PC-3 (cell line): ENCODE results near the gene CA6. TPM values are rescaled to one million over a fixed set of nuclear protein-coding genes. Genes with fewer than 3 reads are reported as not detected.

Experiments used
- ATAC-seq: fragments of 200-7000 bp; cut with Tn5 transposase; 2 replicates; pipeline ENCODE4 v1.9.1; 2020; ENCODE audit warnings: mild to moderate bottlenecking, moderate library complexity
- BruUV-seq: library from RNA; stranded (reverse); fragments of 400-500 nt; replicated peaks from 2 replicates; lab custom pipeline; 2021; lab: Mats Ljungman, UMichigan
- CTCF ChIA-PET: fragments of 300-600 bp; sonication (Branson Sonifier 250); formaldehyde crosslinking; loops from one replicate; lab custom pipeline; 2022; ENCODE audit warnings: antibody characterized with exemption; lab: Charles Lee
- POLR2A ChIA-PET: fragments of 300-600 bp; sonication (Branson Sonifier 250); formaldehyde crosslinking; loops from one replicate; lab custom pipeline; 2022; ENCODE audit warnings: antibody characterized with exemption; ENCODE audit not compliant: unreplicated experiment; lab: Charles Lee
- DNase-seq: peaks from one replicate; pipeline ENCODE4 v3.0.0-alpha.2; 2015
- H2AFZ ChIP-seq: fragments of 300-600 bp; sonication (generic); 2 replicates; pipeline ENCODE4 v1.6.0; 2016; ENCODE audit warnings: antibody characterized with exemption, low read length
- H3F3A ChIP-seq: fragments of 300-600 bp; sonication (generic); one replicate; pipeline ENCODE4 v1.6.0; 2017; ENCODE audit warnings: antibody characterized with exemption, low read length, control low read depth, mild to moderate bottlenecking; ENCODE audit not compliant: unreplicated experiment
- H3K27ac ChIP-seq: fragments of 300-600 bp; sonication (generic); 2 replicates; pipeline ENCODE4 v1.5.1; 2016; ENCODE audit warnings: mild to moderate bottlenecking, low read length
- H3K27me3 ChIP-seq: fragments of 300-600 bp; sonication (generic); 2 replicates; pipeline ENCODE4 v1.6.1; 2016; ENCODE audit warnings: low read length, mixed read lengths
- H3K36me3 ChIP-seq: fragments of 300-600 bp; sonication (generic); 2 replicates; pipeline ENCODE4 v1.6.1; 2016; ENCODE audit warnings: low read depth, mixed run types, low read length, mixed read lengths
- H3K4me1 ChIP-seq: fragments of 300-600 bp; sonication (generic); 2 replicates; pipeline ENCODE4 v1.5.1; 2016; ENCODE audit warnings: low read length; ENCODE audit not compliant: insufficient read depth
- H3K4me2 ChIP-seq: fragments of 300-600 bp; sonication (generic); 2 replicates; pipeline ENCODE4 v1.6.0; 2016; ENCODE audit warnings: low read length
- H3K4me3 ChIP-seq: fragments of 300-600 bp; sonication (generic); 2 replicates; pipeline ENCODE4 v1.5.1; 2016; ENCODE audit warnings: mild to moderate bottlenecking, low read length, mixed read lengths
- H3K79me2 ChIP-seq: fragments of 300-600 bp; sonication (generic); 2 replicates; pipeline ENCODE4 v1.6.1; 2017; ENCODE audit warnings: low read length, mixed read lengths
- H3K9ac ChIP-seq: fragments of 300-600 bp; sonication (generic); 2 replicates; pipeline ENCODE4 v1.6.0; 2016; ENCODE audit warnings: mild to moderate bottlenecking, low read length
- H3K9me2 ChIP-seq: fragments of 300-600 bp; sonication (generic); replicated peaks from 2 replicates; pipeline ENCODE4 v1.6.1; 2016; ENCODE audit warnings: mixed run types, low read length, mixed read lengths
- H3K9me3 ChIP-seq: fragments of 300-600 bp; sonication (generic); 2 replicates; pipeline ENCODE4 v1.6.1; 2016; ENCODE audit warnings: low read length, mixed read lengths
- H4K20me1 ChIP-seq: fragments of 300-600 bp; sonication (generic); 2 replicates; pipeline ENCODE4 v1.6.1; 2016; ENCODE audit warnings: low read length, mixed read lengths
- EZH2 ChIP-seq: fragments of 300-600 bp; sonication (generic); IDR thresholded peaks from one replicate; pipeline ENCODE4 v1.6.1; 2017; ENCODE audit warnings: antibody characterized with exemption, mild to moderate bottlenecking, low read length; ENCODE audit not compliant: unreplicated experiment
- EZH2phosphoT487 ChIP-seq: fragments of 300-600 bp; sonication (generic); IDR thresholded peaks from 2 replicates; pipeline ENCODE4 v1.6.1; 2018; ENCODE audit warnings: mild to moderate bottlenecking, antibody characterized with exemption, low read length, borderline replicate concordance
- intact Hi-C: fragments of 100-400 bp; cut with micrococcal nuclease; formaldehyde crosslinking; loops from 2 replicates; pipeline ENCODE4 v1.9.0; 2023
- total RNA-seq: library from RNA; depleted of rRNA; stranded (reverse); fragments of >200 nt; gene quantifications from 2 replicates; pipeline ENCODE4 v1.2.3, GENCODE V29; 2014
- TF ChIP-seq, protein P1 (sequence below): fragments of 300-600 bp; sonication (generic); conservative IDR thresholded peaks from 2 replicates; pipeline ENCODE4 v1.5.1; 2017; ENCODE audit warnings: antibody characterized with exemption, low read depth, mild to moderate bottlenecking, low read length

Gene CA6
- total RNA-seq, 1 experiment from 2014 or later: 0.18 TPM

DNA sequence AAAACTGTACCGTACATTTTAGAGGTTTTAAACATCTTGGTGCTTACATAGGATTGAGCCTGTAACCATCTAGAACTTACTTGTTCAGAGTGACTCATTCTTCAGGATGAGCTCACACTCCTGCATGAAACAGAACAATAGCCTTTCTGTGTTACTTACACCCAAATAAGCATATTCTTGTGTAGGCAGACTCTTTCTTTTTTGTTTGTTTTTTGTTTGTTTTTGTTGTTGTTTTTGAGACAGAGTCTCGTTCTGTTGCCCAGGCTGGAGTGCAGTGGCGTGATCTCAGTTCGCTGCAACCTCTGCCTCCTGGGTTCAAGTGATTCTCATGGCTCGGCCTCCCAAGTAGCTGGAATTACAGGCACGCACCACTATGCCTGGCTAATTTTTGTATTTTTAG lies 3.8 kb upstream of the CA6 start:
- CTCF ChIA-PET: interaction anchor here (0.7 kb wide), 1 partner anchor 10 kb away, joined by 3 read pairs; no protein-coding TSS in a partner anchor
- H3K27me3 ChIP-seq: no peaks in the 10 kb centered on the region
- no peaks in the 10 kb centered on the region for H3K9me2 ChIP-seq
- TF ChIP-seq EZH2 (no peak), EZH2phosphoT487 (no peak)
- TF ChIP-seq, protein P1, sequence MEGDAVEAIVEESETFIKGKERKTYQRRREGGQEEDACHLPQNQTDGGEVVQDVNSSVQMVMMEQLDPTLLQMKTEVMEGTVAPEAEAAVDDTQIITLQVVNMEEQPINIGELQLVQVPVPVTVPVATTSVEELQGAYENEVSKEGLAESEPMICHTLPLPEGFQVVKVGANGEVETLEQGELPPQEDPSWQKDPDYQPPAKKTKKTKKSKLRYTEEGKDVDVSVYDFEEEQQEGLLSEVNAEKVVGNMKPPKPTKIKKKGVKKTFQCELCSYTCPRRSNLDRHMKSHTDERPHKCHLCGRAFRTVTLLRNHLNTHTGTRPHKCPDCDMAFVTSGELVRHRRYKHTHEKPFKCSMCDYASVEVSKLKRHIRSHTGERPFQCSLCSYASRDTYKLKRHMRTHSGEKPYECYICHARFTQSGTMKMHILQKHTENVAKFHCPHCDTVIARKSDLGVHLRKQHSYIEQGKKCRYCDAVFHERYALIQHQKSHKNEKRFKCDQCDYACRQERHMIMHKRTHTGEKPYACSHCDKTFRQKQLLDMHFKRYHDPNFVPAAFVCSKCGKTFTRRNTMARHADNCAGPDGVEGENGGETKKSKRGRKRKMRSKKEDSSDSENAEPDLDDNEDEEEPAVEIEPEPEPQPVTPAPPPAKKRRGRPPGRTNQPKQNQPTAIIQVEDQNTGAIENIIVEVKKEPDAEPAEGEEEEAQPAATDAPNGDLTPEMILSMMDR: no peak
- BruUV-seq: no TSS peak
- H3K79me2 ChIP-seq: no peaks in the 10 kb centered on the region
- H3K4me3 ChIP-seq: no peak overlapping the region
- peak overlapping the region; percentile 14; the same call in 1 of the 2 replicates for H3K4me2 ChIP-seq
- no peak overlapping the region for H3K9ac ChIP-seq
- no peaks in the 10 kb centered on the region for H3K9me3 ChIP-seq
- DNase-seq (peak; percentile 79), ATAC-seq (peak; percentile 95)
- H3F3A ChIP-seq: no peaks in the 10 kb centered on the region
- no peaks in the 10 kb centered on the region for H4K20me1 ChIP-seq
- H2AFZ ChIP-seq: no peak overlapping the region
- intact Hi-C loops: loop anchor here (1.0 kb wide), 1 partner anchor 44 kb away; no protein-coding TSS in a partner anchor
- H3K4me1 ChIP-seq: peaks cover 25% of the 10 kb centered on the region
- H3K36me3 ChIP-seq: no peaks in the 10 kb centered on the region
- POLR2A ChIA-PET: interaction anchor here (0.7 kb wide), 1 partner anchor 525 kb away, joined by 4 read pairs; no protein-coding TSS in a partner anchor
- peak overlapping the region; percentile 51 for H3K27ac ChIP-seq

DNA sequence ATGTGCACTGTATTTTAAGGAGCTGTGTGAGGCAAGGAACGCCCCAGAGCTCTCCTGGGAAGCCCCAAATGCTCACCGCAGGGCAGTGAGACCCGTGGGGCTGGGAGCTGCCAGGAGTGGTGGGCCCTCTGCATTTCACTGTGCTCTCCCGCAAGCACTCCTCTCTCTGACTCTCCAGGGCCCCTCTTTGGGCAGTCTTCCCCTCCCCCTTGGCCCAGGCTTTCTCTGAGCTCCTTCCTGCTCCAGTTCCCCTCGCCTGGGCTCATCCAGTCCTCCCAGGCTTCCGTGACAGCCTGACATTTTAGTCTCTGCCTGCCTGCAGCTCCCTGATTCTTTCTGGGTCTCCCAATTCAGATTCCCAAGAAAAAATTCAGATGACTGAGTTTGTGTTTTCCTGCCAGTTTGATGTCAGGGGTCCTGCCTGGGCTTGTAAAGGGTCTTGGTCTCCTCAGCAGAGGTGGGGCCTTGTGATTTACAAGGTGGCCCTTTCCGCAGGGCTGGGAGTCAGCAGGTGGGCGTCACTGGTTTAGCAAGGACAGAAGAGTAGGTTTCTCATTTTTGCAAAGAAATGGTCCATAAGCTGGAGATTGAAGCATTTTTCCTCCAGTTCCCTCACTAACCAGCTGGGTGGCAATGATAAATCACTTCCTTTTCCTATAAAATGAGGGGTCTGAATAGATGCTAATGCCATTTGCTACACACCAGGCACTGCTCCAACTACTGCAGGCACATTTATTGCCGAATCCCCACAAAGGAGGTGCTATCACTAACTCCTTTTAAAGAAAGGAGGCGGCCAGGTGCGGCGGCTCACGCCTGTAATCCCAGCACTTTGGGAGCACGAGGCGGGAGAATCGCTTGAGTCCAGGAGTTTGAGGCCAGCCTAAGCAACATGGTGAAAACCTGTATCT lies 1.9 kb upstream of the CA6 start:
- H3K9me2 ChIP-seq: no peaks in the 10 kb centered on the region
- no TSS peak for BruUV-seq
- ChIA-PET POLR2A (no interaction called here), CTCF (interaction anchor here (1.3 kb wide), 1 partner anchor 19 kb away, joined by 4 read pairs; no protein-coding TSS in a partner anchor)
- no peaks in the 10 kb centered on the region for H3K79me2 ChIP-seq
- no peak for ATAC-seq
- no peak for TF ChIP-seq EZH2phosphoT487
- TF ChIP-seq EZH2: no peak
- TF ChIP-seq, protein P1: no peak
- peaks cover 25% of the 10 kb centered on the region for H3K4me1 ChIP-seq
- no peaks in the 10 kb centered on the region for H3K9me3 ChIP-seq
- H3K9ac ChIP-seq: no peak overlapping the region
- intact Hi-C loops: no loop called here
- no peaks in the 10 kb centered on the region for H3K36me3 ChIP-seq
- no peak overlapping the region for H3K27ac ChIP-seq
- no peak for DNase-seq
- H4K20me1 ChIP-seq: no peaks in the 10 kb centered on the region
- no peak overlapping the region for H3K4me2 ChIP-seq
- no peak overlapping the region for H2AFZ ChIP-seq
- no peaks in the 10 kb centered on the region for H3F3A ChIP-seq
- no peak overlapping the region for H3K4me3 ChIP-seq
- no peaks in the 10 kb centered on the region for H3K27me3 ChIP-seq
